A673 (cell line): ENCODE data around the gene COMMD8.

Experiments
- EZH2 ChIP-seq: fragments of 200-600 bp; sonication (generic); IDR thresholded peaks from 2 replicates; pipeline ENCODE4 v1.6.1; 2017; ENCODE audit warnings: borderline replicate concordance, low read depth, mild to moderate bottlenecking, mixed read lengths, antibody characterized with exemption, low read length; ENCODE audit not compliant: poor library complexity, severe bottlenecking
- TF ChIP-seq, protein P1 (sequence below): fragments of 300-800, 200-600 bp; sonication (generic); conservative IDR thresholded peaks from 2 replicates; pipeline ENCODE4 v1.5.1; 2017; ENCODE audit warnings: low read depth, mild to moderate bottlenecking, antibody characterized with exemption, low read length, moderate library complexity, mixed read lengths

DNA sequence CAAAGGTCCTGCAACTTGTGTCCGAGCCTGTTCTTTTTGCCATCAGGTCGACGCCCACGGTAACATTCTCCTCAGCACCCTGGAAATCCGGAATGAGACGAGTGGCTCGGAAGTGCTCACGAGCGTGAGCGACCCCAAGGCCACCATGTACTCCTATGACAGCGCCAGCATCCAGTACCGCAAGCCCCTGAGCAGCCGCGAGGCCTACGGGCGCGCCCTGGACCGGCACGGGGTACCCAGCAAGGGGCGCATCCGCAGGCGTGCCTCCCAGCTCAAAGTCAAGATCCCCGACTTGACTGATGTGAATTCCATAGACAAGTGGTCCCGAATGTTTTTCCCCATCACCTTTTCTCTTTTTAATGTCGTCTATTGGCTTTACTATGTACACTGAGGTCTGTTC, 37.9 kb downstream of the COMMD8 start:
- TF ChIP-seq, protein P1, sequence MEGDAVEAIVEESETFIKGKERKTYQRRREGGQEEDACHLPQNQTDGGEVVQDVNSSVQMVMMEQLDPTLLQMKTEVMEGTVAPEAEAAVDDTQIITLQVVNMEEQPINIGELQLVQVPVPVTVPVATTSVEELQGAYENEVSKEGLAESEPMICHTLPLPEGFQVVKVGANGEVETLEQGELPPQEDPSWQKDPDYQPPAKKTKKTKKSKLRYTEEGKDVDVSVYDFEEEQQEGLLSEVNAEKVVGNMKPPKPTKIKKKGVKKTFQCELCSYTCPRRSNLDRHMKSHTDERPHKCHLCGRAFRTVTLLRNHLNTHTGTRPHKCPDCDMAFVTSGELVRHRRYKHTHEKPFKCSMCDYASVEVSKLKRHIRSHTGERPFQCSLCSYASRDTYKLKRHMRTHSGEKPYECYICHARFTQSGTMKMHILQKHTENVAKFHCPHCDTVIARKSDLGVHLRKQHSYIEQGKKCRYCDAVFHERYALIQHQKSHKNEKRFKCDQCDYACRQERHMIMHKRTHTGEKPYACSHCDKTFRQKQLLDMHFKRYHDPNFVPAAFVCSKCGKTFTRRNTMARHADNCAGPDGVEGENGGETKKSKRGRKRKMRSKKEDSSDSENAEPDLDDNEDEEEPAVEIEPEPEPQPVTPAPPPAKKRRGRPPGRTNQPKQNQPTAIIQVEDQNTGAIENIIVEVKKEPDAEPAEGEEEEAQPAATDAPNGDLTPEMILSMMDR, result no peak
- no peak for TF ChIP-seq EZH2
